HG03135 (cell line): Measurements from ENCODE around the gene TRAF7.
"Not testable (repeated sequence)": the region's sequence is repeated elsewhere in the genome, so short reads cannot be mapped to it uniquely, and the experiment has no call there.

Experiments
- ATAC-seq: cut with Tn5 transposase; IDR thresholded peaks from one replicate; pipeline ENCODE4 v1.9.1; 2021; ENCODE audit warnings: mild to moderate bottlenecking, moderate library complexity; ENCODE audit not compliant: unreplicated experiment

The TRAF7 gene

DNA sequence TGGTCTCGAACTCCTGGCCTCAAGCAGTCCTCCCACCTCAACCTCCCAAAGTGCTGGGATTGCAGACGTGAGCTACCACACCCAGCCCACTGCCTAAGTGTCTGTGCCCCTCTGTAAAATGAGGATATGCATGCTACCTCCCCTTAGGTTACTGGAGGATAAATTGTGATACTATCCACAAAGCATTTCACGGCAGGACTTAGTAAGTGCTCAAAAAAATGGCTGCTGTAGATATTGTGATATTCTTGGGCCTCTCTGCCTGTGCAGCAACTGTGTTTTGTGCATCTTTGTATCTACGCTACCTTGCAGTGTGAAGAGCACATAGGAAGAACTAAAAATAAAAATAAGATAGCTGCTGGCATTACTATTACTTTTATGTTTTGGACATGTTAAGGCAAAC lies 42.7 kb downstream of the TRAF7 start:
- no peak for ATAC-seq

DNA sequence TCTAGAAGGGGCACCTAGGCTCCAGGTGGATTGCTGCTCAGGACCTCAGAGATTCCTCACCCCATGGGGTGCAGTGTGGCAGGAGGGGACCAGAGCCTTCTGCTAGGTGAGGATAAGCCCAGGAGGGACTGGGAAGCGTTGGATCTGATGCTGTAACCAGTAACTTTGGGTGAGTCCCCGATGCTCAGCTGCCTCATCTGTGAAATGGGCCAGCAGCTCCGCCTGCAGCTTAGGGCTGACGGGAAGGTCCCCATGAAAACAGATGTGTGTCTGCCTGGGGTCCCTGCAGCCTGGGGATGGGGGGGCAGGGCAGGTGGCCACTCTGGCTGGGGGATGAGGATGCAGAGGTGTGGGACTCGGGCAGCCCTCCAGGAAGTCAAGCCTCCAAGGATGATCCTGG lies 43.5 kb downstream of the TRAF7 start:
- ATAC-seq, result no peak

DNA sequence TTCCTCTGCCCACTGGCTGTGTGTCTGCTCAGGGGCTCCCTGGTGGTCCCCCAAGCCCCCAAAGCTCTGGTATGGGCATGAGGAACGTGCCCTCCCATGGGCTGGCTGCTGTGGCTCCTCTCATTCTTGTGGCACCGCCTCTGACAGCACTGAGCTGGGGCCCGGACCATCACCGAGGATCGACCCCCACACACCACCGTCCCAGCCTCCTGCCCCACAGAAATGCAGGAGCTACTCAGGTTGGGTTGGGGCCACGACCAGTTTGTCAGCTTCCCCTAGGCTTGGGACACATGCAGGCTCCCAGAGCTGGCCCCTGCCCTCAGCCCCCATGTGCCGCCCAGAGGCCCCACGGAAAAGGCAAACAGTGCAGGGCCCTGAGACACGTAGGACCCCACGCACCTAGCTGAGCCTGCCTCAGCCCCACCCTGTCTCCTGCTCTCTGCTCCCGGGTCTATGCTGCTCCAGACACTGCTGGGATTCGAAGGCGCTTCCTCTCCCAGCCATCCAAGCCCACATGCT lies 44.1 kb downstream of the TRAF7 start:
- no peak for ATAC-seq

DNA sequence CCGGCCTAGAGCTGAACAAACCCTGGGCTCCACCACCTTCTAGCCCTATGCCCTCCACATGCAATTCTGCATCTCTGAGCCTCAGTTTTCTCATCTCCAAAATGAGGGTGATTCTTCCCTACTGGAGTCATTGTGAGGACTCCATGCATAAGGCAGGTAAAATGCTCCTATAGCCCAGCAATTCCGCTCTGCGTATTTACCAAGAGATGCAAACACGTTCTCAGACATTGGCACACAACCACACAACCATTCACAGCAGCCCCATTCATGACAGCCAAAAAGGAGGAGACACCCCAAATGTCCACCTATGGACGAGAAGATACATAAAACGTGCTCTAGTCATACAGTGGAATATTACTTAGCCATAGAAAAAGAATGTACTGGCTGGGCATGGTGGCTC lies 44.7 kb downstream of the TRAF7 start:
- ATAC-seq, result no peak

DNA sequence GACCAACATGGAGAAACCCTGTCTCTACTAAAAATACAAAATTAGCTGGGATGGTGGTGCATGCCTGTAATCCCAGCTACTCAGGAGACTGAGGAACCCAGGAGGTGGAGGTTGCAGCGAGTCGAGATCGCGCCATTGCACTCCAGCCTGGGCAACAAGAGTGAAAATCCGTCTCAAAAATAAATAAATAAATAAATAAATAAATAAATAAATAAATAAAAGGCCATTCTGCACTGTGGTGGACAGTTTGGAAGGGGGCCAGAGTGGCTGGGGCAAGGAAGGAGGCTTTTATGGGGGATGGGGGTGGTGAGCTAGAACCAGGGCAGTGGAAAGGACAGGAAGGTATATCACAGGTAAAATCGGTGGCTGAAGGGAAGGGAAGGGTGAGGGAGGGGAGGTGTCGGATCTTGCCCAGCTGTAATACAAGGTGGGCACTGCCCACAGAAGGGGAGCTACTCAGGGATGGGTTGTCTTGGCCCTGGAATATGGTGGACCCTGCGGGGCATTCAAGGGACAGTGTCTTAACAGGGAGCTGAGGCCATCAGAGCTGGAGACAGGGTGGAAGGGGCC lies 47.6 kb downstream of the TRAF7 start:
- ATAC-seq, result not testable (repeated sequence)

DNA sequence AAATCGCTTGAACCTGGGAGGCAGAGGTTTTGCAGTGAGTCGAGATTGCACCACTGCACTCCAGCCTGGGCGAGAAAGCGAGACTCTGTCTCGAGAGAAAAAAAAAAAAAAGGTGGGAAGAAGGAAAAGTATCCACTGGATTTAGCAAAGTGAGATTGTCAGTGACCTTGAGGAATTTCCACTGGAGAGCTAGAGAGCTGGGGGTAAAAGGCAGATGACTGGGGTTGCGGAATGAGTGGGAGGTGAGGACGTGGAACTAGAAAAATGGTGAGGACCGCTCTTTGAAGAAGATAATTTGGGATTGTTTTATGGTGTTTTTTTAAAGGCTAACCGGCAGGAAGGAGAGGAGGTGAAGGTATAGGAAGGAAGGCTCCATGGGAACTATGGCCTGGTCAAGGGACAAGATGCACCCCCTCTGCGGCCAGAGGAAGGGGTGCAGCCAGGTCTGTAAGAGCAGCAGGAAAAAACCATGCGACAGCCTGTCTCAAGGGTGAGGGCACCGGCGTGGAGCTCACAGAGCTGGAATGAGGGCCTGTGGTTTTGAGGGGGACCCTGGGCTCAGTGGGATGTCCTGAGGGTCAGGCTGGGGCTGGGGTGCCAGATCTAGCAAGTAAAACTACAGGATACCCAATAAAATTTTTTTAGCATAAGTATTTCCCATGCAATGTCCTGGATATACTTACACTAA lies 49.0 kb downstream of the TRAF7 start:
- no peak for ATAC-seq

DNA sequence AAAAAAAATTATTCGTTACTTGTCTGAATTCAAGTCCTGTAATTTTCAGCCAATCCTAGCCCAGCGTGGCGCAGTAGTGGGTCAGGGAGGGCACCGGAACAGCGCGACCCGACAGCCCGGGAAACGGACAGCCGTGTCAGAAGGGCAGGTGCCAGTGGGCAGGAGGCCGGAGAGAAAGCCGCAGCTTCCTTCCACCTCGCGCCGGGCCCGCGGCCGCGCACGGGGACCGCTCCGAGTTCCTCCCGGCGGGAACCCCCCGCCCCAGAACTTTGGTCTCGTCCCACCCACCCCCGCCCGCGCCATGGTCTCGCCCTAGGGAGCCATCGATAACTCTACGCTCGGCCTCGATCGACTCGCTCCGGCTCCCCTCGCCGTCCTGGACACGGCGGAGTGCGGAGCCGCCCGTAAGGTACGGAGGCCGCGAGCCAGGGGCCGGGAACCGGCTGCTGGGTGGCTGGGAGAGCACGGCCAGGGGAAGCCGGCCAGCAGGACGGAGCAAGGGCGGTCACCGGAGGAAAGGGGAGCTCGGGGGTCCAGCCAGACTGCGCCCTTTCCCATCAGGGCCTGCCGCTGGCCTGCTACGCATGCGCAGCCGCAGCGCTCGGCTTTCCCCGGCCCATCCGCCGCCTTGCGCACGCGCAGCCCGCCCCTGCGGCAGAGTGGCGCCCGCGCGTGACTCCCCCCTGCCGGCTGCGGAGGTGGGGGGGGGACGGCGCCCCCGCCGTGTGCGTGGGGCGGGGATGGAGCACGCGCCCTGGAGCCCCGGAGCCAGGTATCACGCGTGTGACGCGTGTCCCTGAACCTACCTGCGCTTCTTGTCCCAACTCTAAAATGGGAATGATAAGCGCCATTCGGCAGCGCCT lies 49.8 kb downstream of the TRAF7 start, which contains the start of gene MLST8:
Gene MLST8 (plus strand): TSS at position 351 of the 863 bp plus-strand sequence. CDS start 632 bp downstream, outside the sequence.
- ATAC-seq, result peak; percentile 71

DNA sequence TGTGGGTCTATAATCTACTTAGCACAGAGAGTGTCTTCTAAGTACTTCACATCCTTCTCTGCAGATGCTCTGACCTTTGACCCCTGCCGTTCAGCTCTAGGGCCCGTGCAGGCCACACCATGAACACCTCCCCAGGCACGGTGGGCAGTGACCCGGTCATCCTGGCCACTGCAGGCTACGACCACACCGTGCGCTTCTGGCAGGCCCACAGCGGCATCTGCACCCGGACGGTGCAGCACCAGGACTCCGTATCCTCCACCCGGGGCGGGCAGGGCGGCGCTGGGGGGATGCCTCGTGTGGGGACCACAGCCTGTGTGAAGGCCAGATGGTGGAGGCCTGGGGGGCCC lies 50.4 kb downstream of the TRAF7 start:
- ATAC-seq, result peak; percentile 3

DNA sequence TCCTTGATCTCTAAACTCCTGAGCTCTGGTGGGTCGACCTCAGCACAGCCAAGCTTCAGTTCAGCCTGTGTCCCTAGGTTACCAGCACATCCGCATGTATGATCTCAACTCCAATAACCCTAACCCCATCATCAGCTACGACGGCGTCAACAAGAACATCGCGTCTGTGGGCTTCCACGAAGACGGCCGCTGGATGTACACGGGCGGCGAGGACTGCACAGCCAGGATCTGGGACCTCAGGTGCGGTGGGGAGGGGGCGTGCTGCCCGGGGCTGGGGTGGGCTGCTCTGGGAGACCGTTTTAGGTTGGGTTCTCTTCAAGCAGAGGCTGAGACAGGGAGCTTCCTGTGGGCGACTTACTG lies 50.8 kb downstream of the TRAF7 start:
- ATAC-seq, result no peak

DNA sequence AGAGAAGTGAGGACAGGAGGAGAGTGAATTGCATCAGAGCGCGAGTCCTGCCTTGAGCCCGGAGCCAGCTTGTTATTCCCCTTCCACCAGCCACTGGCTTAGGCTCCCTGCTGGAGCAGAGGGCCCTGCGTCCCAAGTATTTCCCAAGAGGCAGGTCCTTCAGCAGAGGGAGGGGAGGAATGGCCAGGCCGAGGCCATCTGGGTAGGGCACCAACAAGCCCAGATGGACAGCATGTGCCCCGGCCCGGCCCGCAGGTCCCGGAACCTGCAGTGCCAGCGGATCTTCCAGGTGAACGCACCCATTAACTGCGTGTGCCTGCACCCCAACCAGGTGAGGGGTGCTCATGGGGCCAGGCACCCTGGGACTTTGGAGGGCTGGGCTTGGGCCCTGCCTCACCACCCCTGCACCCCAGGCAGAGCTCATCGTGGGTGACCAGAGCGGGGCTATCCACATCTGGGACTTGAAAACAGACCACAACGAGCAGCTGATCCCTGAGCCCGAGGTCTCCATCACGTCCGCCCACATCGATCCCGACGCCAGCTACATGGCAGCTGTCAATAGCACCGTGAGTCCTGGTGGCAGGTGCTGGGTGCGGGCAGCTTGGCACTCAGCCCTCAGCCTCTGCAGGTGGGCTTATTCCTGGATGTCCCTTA lies 51.3 kb downstream of the TRAF7 start:
- no peak for ATAC-seq

DNA sequence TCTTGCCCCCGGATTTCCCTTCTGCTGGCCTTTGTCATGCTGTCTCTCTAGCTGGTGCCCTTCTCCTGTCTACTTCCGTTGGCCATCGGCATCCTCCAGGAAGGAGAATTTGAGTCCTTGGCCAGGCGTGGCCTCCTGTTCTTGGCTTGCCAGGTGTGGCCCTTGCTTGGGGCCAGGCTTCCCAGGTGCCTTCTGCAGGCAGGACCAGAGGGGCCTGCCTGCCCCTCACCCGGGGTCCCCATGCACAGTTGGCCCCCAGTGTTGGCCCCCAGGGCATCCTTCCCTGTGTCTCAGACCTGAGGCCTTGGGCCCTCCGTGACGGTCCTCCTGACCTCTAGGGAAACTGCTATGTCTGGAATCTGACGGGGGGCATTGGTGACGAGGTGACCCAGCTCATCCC lies 52.3 kb downstream of the TRAF7 start:
- no peak for ATAC-seq

DNA sequence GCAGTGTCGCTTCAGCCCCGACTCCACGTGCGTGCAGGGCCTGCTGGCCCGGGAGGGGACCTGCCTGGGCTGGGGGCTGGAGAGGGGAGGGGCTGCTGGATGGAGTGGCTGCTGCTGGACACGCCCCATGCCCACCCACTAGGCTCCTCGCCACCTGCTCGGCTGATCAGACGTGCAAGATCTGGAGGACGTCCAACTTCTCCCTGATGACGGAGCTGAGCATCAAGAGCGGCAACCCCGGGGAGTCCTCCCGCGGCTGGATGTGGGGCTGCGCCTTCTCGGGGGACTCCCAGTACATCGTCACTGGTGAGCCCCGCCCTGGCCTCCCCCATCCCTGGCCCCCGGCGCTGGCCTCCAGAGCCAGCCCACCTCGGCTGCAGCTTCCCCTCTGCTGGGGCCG lies 52.7 kb downstream of the TRAF7 start:
- ATAC-seq, result no peak

DNA sequence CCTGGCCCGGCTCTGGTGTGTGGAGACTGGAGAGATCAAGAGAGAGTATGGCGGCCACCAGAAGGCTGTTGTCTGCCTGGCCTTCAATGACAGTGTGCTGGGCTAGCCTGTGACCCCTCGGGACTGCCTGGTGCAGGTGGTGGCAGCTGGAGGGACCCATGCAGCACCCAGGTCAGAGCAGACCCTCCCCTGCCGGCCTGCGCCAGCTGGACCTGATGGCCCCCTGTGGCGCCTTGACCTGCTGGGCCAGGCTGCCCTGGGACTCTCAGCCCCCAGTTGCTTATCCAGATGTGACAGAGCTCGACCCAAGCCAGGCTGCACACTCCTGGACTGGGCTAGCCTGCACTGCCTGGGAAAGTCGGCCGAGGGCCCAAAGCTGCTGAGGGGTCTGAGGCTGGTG lies 53.2 kb downstream of the TRAF7 start:
- ATAC-seq, result no peak

DNA sequence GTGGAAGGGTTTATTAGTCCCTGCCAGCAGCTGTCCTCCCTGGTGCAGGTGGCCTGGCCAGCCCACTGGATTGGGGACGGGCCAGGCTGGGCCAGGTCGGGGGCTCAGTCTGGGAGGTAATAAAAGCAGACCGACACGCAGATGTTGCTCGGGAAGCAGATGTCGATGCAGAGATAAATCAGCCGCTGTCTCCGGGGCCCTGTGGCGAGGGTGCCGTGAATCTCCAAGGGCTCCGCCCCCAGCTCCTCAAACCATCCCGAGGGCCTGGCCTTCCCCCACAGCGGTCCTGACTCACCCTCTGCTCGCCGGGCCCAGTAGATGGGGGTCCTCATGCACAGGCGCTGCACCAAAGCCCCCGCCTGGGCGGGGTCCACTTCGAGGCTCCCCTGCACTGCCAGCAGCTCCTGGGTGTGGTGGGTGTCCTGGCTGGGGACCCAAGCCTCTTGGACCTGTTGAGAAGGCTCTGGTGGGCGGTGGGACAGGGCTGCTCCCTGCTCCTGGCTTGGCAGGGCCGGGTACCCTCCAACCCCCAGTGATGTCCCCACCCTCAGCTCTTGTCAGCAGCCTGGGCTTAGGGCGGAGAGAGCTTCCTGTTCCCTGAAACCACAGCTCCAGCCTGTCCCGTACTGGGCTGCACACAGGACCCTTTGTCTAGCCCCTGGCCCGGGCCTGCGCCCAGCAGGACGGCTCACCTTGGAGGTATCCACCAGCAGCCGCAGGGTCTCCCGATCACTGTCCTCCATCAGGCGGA lies 53.9 kb downstream of the TRAF7 start:
- no peak for ATAC-seq

DNA sequence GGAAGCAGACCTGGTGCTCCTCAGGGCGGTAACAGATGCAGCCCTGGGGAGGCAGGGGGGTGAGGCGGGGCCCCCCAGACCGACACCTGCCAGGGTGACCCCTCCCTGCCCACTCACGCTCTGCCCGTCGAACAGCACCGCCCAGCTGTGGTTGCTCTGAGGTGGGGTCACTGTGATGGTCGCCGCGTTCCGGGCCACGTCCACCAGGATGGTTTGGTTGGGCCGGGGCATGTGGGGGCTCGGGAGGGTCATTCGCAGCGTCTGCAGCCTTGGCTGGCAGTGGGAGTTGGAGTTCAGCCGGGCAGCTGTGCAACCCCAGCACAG lies 54.4 kb downstream of the TRAF7 start:
- no peak for ATAC-seq

DNA sequence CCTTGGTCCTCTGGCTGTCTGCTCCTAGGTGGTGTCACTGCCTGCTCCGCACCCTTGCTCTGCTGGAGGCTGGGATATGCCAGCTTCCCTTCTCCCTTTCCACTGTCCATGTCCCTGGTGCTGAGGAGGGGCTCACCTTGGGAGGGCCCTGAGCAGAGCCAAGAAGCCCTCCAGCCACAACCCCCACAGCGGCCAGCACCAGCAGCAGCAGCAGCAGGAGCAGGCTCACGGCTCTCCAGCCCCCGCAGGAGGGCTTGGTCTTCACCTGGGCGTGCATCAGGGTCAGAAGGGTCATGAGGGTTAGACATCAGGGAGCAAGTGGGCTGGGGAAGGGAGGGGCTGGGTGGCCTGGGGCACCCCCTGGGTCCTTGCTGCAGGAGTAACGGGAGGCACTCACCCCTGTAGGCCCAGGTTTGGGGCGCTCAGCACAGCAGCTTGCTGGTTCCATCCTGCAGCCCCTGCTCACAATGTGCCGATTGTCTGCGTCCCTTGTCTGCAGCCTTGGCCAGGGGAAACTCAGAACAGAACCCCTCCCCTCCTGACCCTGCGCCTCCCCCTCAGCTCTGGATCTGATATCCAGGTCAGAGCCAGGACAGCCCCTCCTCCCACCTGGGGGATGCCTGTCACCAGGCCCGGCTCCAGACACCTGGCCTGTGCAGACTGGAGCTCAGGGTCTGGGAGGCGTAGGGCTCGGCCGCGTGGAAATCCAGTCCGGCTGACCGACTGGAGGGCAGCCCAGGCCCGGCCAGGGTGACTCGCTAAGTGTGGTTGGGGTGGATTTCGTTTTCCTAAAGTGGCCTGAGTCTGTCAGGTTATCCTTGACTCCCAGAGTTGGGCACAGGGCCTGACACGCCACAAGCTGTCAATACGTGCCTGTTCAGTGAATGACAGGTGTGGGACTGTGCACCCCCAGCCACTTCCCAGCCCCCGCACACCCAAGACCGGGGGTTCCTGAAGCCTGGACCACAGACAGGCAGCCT lies 55.1 kb downstream of the TRAF7 start, which contains the start of gene BRICD5:
Gene BRICD5 (minus strand): TSS at position 478 of the 980 bp plus-strand sequence. CDS start 30 bp downstream, at position 448.
- no peak for ATAC-seq

DNA sequence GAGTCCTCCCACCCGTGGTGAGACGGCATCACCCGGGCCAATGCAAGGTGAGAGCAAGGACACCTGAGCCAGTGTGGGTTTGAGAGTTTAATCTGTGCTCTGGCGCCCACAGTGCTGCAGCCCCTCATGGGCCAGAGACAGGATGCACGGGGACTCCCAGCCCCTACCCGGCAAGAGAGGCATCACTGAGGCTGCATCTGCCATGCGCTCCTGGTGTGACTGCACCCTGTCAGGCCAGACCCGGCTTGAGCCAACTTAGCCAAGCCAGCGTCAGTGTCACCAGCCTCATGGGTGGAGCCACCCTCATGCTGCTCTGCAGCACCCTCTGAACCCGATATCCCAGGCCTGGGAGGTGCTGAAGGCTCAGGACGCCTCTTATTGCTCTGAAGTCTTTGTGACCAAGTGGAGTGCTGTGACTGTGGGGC lies 56.4 kb downstream of the TRAF7 start:
- ATAC-seq, result no peak

DNA sequence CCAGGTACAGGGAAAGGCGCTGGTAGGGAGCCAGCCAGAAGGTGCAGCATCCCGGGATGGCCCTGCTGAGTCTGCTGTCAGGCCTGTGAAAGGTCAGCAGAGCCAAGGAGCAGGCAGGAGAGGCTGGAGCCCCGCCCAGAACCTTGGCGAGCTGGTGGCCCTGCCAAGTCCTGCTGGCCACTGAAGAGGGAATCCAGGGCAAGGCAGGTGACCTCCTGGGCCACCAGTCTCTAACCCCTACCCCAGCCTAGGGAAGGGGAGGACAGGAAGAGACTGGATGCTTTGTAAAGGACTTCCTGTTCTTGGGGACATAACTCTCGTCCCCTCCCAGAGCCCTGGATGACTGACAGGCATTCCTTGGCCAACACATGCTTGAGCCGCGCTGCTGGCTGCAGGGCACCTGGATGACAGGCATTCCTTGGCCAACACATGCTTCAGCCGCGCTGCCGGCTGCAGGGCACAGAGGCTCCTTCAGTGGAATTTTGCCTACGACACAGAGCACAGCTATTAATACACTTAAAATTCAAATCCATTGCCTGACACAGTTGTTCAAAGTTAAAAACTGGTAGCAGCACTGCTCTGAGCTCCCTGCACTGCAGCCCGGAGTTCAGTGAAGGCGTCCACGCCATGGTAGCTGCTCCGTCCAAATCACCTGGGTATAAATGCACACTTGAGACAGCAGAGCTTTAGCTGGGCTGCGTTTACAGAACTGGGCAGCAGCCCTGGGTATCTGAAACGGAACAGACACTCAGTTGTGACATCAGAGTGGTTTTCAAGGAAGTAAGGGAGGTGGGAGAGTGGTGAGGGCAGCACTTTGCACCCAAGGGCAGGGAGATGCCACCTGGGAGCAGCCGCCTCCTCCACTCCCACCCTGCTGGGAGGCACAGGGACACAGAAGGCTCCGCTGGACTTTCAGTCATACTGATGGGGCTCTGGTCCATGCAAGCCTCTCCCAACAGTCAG lies 57.1 kb downstream of the TRAF7 start:
- no peak for ATAC-seq
